Skeletal muscle satellite cell (primary cell): Measurements from ENCODE around the gene SYNPO2L.

Experiments
- H3K27me3 ChIP-seq: 2 replicates; pipeline ENCODE4 v1.7.0; 2013; ENCODE audit warnings: low read length; ENCODE audit not compliant: control insufficient read depth, insufficient read depth
- H3K36me3 ChIP-seq: 2 replicates; pipeline ENCODE4 v1.7.0; 2013; ENCODE audit warnings: mild to moderate bottlenecking, control low read depth, low read length; ENCODE audit not compliant: insufficient read depth
- H3K4me1 ChIP-seq: 2 replicates; pipeline ENCODE4 v1.7.0; 2013; ENCODE audit warnings: low read length; ENCODE audit not compliant: control insufficient read depth, insufficient read depth
- H3K4me2 ChIP-seq: 2 replicates; pipeline ENCODE4 v1.7.0; 2013; ENCODE audit warnings: mild to moderate bottlenecking, low read length
- H3K4me3 ChIP-seq: 2 replicates; pipeline ENCODE4 v1.7.0; 2013; ENCODE audit warnings: low read length
- H3K9ac ChIP-seq: 2 replicates; pipeline ENCODE4 v1.7.0; 2013; ENCODE audit warnings: mild to moderate bottlenecking, low read depth, low read length, moderate library complexity
- H3K9me3 ChIP-seq: replicated peaks from 2 replicates; pipeline ENCODE4 v1.7.0; 2013; ENCODE audit warnings: mild to moderate bottlenecking, control low read depth, low read length

SYNPO2L gene

DNA sequence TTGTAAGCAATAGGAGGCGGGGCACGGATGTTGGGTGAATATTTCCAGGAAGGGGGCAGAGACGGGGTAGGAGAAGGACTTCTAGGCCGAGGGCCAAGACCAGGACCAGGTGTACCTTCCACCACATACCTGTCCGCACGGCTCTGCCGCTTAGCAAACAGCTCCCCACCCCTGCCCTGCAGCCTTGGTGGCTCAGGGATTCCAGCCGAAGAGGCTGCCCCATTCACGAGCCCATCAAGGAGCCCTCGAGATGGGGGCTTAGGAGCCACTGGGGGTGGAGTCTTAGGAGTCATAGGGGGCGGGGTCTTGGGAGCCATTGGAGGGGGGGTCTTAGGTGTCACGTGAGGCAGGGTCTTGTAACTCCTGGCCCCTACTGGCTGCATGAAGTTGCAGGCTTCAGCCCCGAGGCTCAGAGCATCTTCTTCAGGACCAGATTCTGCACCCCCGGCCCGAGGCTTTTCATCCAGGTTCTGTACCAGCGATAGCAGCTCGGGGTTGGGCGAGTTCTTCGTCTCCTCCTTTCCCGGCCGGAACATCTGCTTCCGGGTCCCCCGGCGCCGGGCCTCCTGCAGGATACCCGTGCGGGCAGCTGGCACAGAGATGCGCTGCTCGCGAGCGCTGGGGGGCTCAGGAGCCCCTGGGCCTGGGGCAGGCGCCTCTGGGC is 8.5 kb downstream of the SYNPO2L start:
- H3K36me3 ChIP-seq: no peaks in the 10 kb centered on the region
- no peaks in the 10 kb centered on the region for H3K9me3 ChIP-seq
- H3K4me2 ChIP-seq: peak overlapping the region; percentile 79
- H3K4me1 ChIP-seq: peaks cover 37% of the 10 kb centered on the region
- no peaks in the 10 kb centered on the region for H3K27me3 ChIP-seq
- peak overlapping the region; percentile 76 for H3K9ac ChIP-seq
- H3K4me3 ChIP-seq: peak overlapping the region; percentile 65

DNA sequence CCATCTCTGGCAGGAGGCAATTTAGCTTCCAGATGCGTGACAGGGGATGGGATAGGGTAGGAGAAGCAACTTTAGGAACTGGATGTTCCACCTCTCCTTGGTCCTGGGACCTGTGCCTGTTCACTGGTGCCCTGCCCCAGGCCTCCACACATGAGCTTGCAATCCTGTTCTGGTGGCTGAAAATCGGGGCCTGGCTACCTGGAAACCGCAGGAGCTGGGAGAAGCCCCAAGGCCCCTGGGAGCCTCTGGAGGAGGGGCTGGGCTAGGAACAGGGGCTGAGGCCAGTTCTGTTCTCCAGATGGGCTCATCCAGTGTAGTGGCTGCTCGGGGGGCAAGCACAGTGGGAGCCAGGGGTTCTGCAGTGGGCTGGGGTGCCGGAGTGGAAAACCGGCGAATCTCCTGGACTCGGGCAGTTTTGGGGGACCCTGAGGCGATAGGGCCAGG is 9.2 kb downstream of the SYNPO2L start:
- Histone ChIP-seq H3K4me2 (no peak overlapping the region), H3K9ac (no peak overlapping the region), H3K27me3 (no peaks in the 10 kb centered on the region), H3K36me3 (no peaks in the 10 kb centered on the region), H3K9me3 (no peaks in the 10 kb centered on the region), H3K4me3 (no peak overlapping the region), H3K4me1 (peaks cover 37% of the 10 kb centered on the region)

DNA sequence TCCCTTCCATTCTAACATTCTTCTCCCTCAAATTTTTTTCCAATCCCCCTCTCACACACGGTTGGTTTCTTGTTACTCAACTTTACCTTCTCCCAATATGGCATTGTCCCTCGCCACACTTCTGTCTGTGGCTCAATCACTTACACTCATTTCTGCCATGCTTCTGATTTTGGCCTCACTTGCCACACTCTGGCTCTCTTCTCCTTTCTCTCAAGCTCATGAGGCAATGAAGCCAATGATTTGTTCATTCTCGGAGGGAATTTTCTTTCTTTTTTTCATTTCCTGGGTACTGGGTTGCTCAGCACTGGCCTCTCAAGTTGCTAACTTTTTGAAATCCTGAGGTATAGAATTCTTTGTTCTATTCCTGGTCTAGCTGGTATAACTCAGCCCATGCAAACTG is 10.6 kb downstream of the SYNPO2L start:
- Histone ChIP-seq H3K4me3 (no peak overlapping the region), H3K36me3 (no peaks in the 10 kb centered on the region), H3K4me2 (no peak overlapping the region), H3K9ac (no peak overlapping the region), H3K9me3 (no peaks in the 10 kb centered on the region), H3K27me3 (peaks cover 9% of the 10 kb centered on the region), H3K4me1 (peaks cover 26% of the 10 kb centered on the region)

DNA sequence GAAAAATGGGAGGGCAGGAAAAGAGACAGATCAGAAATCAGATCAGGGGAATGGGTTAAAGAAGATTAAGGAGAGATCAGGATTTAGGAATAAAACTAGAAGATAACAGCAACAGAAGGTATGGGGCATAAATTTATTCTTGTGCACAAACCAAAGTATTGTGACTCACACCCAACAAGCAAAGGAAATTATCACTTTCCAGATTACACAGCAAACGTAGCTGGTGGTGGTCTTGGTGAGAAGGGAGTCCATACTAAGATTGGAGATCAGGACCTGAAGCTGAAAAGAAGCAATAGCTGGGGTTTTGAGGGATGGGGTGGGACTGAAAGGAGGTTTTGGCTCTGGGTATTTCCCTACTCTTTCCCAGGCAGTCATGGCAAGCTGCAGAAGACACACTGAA is 11.1 kb downstream of the SYNPO2L start:
- Histone ChIP-seq H3K9ac (no peak overlapping the region), H3K4me1 (peaks cover 21% of the 10 kb centered on the region), H3K9me3 (no peaks in the 10 kb centered on the region), H3K36me3 (no peaks in the 10 kb centered on the region), H3K27me3 (peaks cover 9% of the 10 kb centered on the region), H3K4me2 (no peak overlapping the region), H3K4me3 (no peak overlapping the region)

DNA sequence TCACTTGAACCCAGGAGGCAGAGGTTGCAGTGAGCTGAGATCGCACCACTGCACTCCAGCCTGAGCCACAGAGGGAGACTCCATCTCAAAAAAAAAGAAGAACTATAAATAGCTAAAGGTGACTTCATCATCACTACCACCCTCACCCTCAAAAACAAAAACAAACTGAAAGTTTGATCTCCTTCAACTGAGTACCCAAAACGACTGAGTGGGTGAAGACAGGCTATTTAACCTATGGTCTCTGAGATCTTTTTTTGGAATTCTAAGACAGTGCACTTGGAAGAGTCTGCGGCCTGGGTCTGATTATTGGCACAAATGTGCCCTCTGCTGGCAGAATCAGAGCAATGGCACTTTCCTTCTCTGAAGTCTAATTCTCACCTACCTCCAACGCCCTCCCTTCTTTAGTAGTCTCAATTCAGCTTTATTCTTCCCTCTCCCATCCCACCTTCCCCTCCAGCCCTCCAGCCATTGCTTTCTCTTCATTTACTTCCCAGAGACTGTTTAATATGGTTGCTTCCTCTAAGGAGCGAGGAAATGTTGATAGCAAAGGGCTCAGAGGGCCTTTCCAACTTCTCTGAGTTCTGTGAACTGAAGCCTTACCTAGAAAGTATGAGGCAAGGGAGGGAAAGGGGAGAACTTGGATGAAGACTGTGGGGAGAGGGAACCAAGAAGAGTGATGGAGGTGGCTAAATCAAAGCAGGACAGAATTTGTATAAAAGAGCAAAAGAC is 11.7 kb downstream of the SYNPO2L start:
- Histone ChIP-seq H3K4me1 (peaks cover 21% of the 10 kb centered on the region), H3K27me3 (peaks cover 9% of the 10 kb centered on the region), H3K4me3 (no peak overlapping the region), H3K4me2 (no peak overlapping the region), H3K9ac (no peak overlapping the region), H3K36me3 (no peaks in the 10 kb centered on the region), H3K9me3 (no peaks in the 10 kb centered on the region)

DNA sequence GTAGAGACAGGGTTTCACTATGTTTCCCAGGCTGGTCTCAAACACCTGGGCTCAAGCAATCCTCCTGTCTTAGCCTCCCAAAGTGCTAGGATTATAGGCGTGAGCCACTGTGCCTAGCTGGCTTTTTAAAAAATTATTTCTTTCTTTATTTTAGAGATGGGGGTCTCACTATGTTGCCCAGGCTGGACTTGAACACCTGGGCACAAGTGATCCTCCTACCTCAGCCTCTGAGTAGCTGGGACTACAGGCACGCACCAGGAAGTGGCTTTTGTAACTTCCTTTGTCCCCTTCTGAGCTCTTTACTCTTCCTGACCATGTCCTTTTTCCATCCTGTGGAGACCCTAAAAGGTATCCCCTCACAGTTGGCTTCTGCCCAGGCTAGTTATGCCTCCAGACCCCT is 12.5 kb downstream of the SYNPO2L start:
- no peak overlapping the region for H3K4me2 ChIP-seq
- H3K4me3 ChIP-seq: no peak overlapping the region
- H3K9me3 ChIP-seq: no peaks in the 10 kb centered on the region
- no peak overlapping the region for H3K9ac ChIP-seq
- peaks cover 9% of the 10 kb centered on the region for H3K27me3 ChIP-seq
- H3K4me1 ChIP-seq: peaks cover 12% of the 10 kb centered on the region
- H3K36me3 ChIP-seq: no peaks in the 10 kb centered on the region

DNA sequence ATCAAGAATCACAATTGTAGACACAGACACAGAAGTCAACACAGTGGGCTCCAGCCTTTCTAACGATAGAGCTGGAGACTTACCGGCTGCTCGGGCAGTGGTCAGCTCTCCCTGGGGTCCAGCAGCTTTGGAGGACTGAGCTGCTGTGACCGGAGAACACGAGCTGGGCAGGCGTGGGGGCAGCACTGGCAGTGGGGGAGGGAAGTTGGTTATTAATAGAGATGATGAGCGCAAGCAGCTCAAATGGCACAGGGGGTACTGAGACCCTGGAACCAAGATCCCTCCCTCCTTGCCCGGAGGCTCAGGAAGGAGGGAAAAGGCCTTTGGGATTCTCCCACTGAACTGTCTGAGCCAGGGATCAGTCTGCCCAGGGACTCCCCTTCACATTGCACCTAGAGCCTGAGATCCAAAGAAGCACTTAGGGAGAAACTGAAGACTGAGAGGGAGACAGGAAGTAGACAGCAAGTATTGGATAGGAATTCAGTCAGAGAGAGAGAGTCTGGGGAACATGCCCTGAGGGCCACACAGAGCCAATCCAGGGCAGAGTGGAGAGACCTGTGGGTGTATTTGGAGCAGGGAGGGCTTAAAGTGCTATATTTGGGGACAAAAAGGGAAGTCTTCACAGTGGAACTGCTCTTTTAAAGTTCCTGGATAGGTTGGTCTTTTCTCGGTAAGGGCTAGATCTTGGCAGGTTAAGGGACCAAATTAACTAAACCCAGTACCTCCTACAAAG is 14.3 kb downstream of the SYNPO2L start, which contains the start of gene MYOZ1:
Gene MYOZ1 (minus strand): TSS at position 147 of the 733 bp plus-strand sequence. CDS start 1,457 bp downstream, outside the sequence.
- H3K4me1 ChIP-seq: no peaks in the 10 kb centered on the region
- H3K9ac ChIP-seq: no peak within 1 kb of the TSS
- H3K9me3 ChIP-seq: no peaks in the 10 kb centered on the region
- H3K4me3 ChIP-seq: no peak within 1 kb of the TSS
- no peaks in the 10 kb centered on the region for H3K36me3 ChIP-seq
- no peak within 1 kb of the TSS for H3K4me2 ChIP-seq
- H3K27me3 ChIP-seq: peaks cover 9% of the 10 kb centered on the region

DNA sequence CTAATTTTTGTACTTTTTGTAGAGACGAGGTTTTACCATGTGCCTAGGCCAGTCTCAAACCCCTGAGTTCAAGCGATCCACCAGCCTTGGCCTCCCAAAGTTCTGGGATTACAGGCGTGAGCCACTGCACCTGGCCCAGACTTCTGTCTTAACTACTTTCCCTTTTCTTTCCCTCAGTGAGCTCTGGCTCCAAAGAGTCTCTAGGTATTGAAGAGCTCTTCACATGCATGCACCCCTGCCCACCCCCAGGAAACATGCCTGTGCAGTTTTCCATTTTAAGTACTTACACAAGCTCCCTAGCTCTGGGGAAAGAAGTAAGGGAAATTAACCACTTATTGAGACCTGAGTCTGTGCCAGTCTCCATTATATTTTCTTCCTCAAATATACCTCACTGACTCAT is 16.5 kb downstream of the SYNPO2L start:
- Histone ChIP-seq H3K4me1 (peaks cover 5% of the 10 kb centered on the region), H3K36me3 (no peaks in the 10 kb centered on the region), H3K9me3 (no peaks in the 10 kb centered on the region), H3K27me3 (peaks cover 9% of the 10 kb centered on the region), H3K9ac (no peak overlapping the region), H3K4me2 (no peak overlapping the region), H3K4me3 (no peak overlapping the region)

DNA sequence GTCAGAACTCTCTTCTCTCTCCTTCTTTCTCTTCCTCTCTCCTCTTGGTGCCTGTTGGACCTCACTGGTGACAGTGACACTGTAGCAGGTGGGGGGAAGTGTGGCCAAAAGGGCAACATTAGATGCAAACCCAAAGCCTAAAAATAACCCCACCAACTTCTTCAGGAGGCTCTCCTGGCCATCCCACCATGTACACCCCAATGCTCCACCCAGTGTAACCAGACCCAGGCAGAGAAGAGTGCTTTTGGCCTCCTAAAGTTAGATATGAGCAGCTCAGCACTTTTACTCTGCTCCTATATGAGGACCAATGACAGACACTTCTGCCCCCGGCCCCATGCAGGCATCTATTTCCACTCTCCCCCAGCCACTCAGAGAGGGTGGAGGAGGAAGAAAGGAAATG is 20.0 kb downstream of the SYNPO2L start:
- Histone ChIP-seq H3K27me3 (peaks cover 4% of the 10 kb centered on the region), H3K36me3 (no peaks in the 10 kb centered on the region), H3K9me3 (no peaks in the 10 kb centered on the region), H3K9ac (no peak overlapping the region), H3K4me3 (no peak overlapping the region), H3K4me1 (peaks cover 6% of the 10 kb centered on the region), H3K4me2 (no peak overlapping the region)

DNA sequence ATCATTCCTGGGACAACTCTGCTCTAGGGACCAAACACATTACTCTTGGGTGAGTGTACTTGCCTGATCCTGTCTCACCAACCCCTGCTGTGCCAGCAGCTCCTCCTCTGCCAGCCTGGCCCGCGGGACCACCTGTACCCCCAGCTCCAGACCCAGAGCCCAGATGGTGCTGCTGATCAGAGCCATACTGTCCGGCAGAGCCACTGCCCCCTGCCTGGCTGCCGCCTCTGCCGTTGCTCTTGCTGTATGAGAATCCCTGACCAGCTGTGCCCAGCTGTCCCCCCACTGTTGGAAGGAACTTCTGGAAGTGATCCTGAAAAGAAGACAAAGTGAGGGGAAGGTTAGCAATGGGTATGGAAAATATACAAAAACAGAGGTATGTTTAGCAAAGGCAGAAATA is 21.4 kb downstream of the SYNPO2L start:
- H3K36me3 ChIP-seq: no peaks in the 10 kb centered on the region
- no peak overlapping the region for H3K9ac ChIP-seq

DNA sequence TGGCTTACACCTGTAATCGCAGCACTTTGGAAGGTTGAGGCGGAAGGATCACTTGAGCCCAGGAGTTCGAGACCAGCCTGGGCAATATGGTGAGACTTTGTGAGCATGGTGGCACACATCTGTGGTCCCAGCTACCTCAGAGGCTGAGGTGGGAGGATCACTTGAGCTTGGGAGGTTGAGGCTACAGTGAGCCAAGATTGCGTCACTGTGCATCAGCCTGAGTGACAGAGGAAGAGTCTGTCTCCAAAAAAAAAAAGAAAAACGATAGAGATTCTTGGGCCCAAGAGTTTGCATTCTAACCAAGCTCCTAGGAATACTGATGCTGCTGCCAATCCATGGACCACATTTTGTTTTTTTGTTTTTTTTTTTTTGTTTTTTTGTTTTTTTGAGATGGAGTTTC is 26.7 kb downstream of the SYNPO2L start:
- no peak overlapping the region for H3K4me2 ChIP-seq
- H3K4me3 ChIP-seq: no peak overlapping the region
- no peaks in the 10 kb centered on the region for H3K9me3 ChIP-seq
- no peaks in the 10 kb centered on the region for H3K36me3 ChIP-seq
- H3K9ac ChIP-seq: no peak overlapping the region
- peaks cover 4% of the 10 kb centered on the region for H3K4me1 ChIP-seq
- no peaks in the 10 kb centered on the region for H3K27me3 ChIP-seq

More for the DNA sequence above, 21.4 kb downstream of the SYNPO2L start:
- Histone ChIP-seq H3K9me3 (no peaks in the 10 kb centered on the region), H3K4me2 (no peak overlapping the region), H3K27me3 (no peaks in the 10 kb centered on the region), H3K4me3 (no peak overlapping the region), H3K4me1 (peaks cover 6% of the 10 kb centered on the region)
